ENCODE measurements around the gene SIGLEC1.

GRCh38 chr20:3743251-3743650 lies 30.9 kb upstream of the SIGLEC1 start:
- TF ChIP-seq CTCF (IDR thresholded peaks at IDR 0.05) = no peak
- TF ChIP-seq POLR2A (IDR thresholded peaks at IDR 0.05) = no peak
